H1 (cell line): ENCODE data around the gene TPST2. TPM values are rescaled to one million over a fixed set of nuclear protein-coding genes. Genes with fewer than 3 reads are reported as not detected.

Experiments
- CREB1 ChIP-seq: IDR thresholded peaks from 2 replicates; pipeline ENCODE4 v1.6.1; 2012; ENCODE audit warnings: inconsistent platforms
- POLR2AphosphoS5 ChIP-seq: IDR thresholded peaks from 2 replicates; pipeline ENCODE4 v1.6.1; 2011; ENCODE audit warnings: low read depth, low read length
- polyA plus RNA-seq, 7 experiments: library from polyadenylated mRNA; depleted of rRNA in 3 of 7; stranded (reverse) in 5 of 7; unstranded in 2 of 7; fragments of >200 nt in 5 of 7; fragments of 200-250 nt in 2 of 7; gene quantifications; 1 replicate in 5 of 7; 2 replicates in 1 of 7; 4 replicates in 1 of 7; pipeline versions ENCODE4 v1.2.1 to v1.2.3, GENCODE V29; 2011 to 2013; ENCODE audit warnings: missing spikeins in 2 of 7, mixed read lengths in 2 of 7
- total RNA-seq: library from RNA; stranded (reverse); fragmentation: NEBNext Ultra II Directional; extraction: Animal tissue kit (Norgen Biotek cat#: 25700); gene quantifications from 2 replicates; pipeline ENCODE4 v1.2.1, GENCODE V29; 2021
- TF ChIP-seq, protein P1 (sequence below): fragments of 300-600 bp; sonication (generic); IDR thresholded peaks from 2 replicates; pipeline ENCODE4 v1.7.1; 2012; ENCODE audit warnings: low read length, moderate library complexity, mild to moderate bottlenecking, inconsistent platforms; ENCODE audit not compliant: insufficient replicate concordance

Gene TPST2
- total and polyA plus RNA-seq, 2 of the 8 experiments (the other 6 are each of a cell fraction or from before 2014, with no cell fraction given) = 58.8 to 143 TPM

DNA sequence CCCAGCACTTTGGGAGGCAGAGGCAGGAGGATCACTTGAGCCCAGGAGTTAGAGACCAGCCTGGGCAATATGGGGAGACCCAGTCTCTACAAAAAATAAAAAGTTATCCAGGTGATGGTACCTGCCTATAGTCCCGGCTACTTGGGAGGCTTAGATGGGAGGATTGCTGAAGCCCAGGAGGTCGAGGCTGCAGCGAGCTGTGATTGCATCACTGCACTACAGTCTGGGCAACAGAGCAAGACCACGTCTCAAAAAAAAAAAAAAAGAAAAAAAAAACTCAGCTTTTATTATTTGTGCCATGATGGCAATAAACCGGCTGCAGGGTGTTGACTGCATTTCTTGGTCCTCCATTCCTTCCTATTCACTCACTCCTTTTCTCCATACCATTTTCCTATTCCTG lies 44.1 kb downstream of the TPST2 start (continued):
- TF ChIP-seq, protein P1, sequence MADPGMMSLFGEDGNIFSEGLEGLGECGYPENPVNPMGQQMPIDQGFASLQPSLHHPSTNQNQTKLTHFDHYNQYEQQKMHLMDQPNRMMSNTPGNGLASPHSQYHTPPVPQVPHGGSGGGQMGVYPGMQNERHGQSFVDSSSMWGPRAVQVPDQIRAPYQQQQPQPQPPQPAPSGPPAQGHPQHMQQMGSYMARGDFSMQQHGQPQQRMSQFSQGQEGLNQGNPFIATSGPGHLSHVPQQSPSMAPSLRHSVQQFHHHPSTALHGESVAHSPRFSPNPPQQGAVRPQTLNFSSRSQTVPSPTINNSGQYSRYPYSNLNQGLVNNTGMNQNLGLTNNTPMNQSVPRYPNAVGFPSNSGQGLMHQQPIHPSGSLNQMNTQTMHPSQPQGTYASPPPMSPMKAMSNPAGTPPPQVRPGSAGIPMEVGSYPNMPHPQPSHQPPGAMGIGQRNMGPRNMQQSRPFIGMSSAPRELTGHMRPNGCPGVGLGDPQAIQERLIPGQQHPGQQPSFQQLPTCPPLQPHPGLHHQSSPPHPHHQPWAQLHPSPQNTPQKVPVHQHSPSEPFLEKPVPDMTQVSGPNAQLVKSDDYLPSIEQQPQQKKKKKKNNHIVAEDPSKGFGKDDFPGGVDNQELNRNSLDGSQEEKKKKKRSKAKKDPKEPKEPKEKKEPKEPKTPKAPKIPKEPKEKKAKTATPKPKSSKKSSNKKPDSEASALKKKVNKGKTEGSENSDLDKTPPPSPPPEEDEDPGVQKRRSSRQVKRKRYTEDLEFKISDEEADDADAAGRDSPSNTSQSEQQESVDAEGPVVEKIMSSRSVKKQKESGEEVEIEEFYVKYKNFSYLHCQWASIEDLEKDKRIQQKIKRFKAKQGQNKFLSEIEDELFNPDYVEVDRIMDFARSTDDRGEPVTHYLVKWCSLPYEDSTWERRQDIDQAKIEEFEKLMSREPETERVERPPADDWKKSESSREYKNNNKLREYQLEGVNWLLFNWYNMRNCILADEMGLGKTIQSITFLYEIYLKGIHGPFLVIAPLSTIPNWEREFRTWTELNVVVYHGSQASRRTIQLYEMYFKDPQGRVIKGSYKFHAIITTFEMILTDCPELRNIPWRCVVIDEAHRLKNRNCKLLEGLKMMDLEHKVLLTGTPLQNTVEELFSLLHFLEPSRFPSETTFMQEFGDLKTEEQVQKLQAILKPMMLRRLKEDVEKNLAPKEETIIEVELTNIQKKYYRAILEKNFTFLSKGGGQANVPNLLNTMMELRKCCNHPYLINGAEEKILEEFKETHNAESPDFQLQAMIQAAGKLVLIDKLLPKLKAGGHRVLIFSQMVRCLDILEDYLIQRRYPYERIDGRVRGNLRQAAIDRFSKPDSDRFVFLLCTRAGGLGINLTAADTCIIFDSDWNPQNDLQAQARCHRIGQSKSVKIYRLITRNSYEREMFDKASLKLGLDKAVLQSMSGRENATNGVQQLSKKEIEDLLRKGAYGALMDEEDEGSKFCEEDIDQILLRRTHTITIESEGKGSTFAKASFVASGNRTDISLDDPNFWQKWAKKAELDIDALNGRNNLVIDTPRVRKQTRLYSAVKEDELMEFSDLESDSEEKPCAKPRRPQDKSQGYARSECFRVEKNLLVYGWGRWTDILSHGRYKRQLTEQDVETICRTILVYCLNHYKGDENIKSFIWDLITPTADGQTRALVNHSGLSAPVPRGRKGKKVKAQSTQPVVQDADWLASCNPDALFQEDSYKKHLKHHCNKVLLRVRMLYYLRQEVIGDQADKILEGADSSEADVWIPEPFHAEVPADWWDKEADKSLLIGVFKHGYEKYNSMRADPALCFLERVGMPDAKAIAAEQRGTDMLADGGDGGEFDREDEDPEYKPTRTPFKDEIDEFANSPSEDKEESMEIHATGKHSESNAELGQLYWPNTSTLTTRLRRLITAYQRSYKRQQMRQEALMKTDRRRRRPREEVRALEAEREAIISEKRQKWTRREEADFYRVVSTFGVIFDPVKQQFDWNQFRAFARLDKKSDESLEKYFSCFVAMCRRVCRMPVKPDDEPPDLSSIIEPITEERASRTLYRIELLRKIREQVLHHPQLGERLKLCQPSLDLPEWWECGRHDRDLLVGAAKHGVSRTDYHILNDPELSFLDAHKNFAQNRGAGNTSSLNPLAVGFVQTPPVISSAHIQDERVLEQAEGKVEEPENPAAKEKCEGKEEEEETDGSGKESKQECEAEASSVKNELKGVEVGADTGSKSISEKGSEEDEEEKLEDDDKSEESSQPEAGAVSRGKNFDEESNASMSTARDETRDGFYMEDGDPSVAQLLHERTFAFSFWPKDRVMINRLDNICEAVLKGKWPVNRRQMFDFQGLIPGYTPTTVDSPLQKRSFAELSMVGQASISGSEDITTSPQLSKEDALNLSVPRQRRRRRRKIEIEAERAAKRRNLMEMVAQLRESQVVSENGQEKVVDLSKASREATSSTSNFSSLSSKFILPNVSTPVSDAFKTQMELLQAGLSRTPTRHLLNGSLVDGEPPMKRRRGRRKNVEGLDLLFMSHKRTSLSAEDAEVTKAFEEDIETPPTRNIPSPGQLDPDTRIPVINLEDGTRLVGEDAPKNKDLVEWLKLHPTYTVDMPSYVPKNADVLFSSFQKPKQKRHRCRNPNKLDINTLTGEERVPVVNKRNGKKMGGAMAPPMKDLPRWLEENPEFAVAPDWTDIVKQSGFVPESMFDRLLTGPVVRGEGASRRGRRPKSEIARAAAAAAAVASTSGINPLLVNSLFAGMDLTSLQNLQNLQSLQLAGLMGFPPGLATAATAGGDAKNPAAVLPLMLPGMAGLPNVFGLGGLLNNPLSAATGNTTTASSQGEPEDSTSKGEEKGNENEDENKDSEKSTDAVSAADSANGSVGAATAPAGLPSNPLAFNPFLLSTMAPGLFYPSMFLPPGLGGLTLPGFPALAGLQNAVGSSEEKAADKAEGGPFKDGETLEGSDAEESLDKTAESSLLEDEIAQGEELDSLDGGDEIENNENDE = no peak
- TF ChIP-seq POLR2AphosphoS5 (no peak), CREB1 (no peak)
